GM18870 (cell line): Measurements from ENCODE around the gene CCDC136.

Experiments
- ATAC-seq: cut with Tn5 transposase; IDR thresholded peaks from one replicate; pipeline ENCODE4 v1.9.1; 2021; ENCODE audit warnings: moderate library complexity; ENCODE audit not compliant: unreplicated experiment

The CCDC136 gene

GRCh38 chr7:128859232-128860157, 67.7 kb downstream of the CCDC136 start:
- no peak for ATAC-seq

GRCh38 chr7:128860158-128861073, 68.6 kb downstream of the CCDC136 start:
- no peak for ATAC-seq

- ATAC-seq = no peak
Observed at GRCh38 chr7:128861957-128862570, 70.3 kb downstream of the CCDC136 start.

GRCh38 chr7:128862571-128863432, 71.0 kb downstream of the CCDC136 start, which contains the start of gene ATP6V1F:
Gene ATP6V1F (plus strand): TSS chr7:128862856. CDS start chr7:128862905, 49 bp downstream.
- peak; percentile 80 for ATAC-seq

- peak; percentile 37 for ATAC-seq
Observed at GRCh38 chr7:128863433-128863989, 71.7 kb downstream of the CCDC136 start.

- ATAC-seq = no peak
Observed at GRCh38 chr7:128865303-128865702, 73.5 kb downstream of the CCDC136 start.

GRCh38 chr7:128865996-128866877, 74.5 kb downstream of the CCDC136 start:
- ATAC-seq = no peak

GRCh38 chr7:128867241-128867640, 75.5 kb downstream of the CCDC136 start:
- no peak for ATAC-seq

- no peak for ATAC-seq
Observed at GRCh38 chr7:128867842-128868623, 76.3 kb downstream of the CCDC136 start.

- ATAC-seq = no peak
Observed at GRCh38 chr7:128868624-128869137, 76.9 kb downstream of the CCDC136 start.

GRCh38 chr7:128869138-128869943, 77.6 kb downstream of the CCDC136 start:
- ATAC-seq = no peak

- no peak for ATAC-seq
Observed at GRCh38 chr7:128869944-128870285, 78.1 kb downstream of the CCDC136 start.

GRCh38 chr7:128871050-128871449, 79.3 kb downstream of the CCDC136 start:
- no peak for ATAC-seq
